HG02763 (cell line): ENCODE measurements around the gene CCDC27.

ENCODE experiments used
- ATAC-seq: cut with Tn5 transposase; IDR thresholded peaks from one replicate; pipeline ENCODE4 v1.9.1; 2021; ENCODE audit warnings: mild to moderate bottlenecking, moderate library complexity; ENCODE audit not compliant: unreplicated experiment

Gene CCDC27

GRCh38 chr1:3816331-3817137 lies 64.3 kb downstream of the CCDC27 start:
- no peak for ATAC-seq

DNA sequence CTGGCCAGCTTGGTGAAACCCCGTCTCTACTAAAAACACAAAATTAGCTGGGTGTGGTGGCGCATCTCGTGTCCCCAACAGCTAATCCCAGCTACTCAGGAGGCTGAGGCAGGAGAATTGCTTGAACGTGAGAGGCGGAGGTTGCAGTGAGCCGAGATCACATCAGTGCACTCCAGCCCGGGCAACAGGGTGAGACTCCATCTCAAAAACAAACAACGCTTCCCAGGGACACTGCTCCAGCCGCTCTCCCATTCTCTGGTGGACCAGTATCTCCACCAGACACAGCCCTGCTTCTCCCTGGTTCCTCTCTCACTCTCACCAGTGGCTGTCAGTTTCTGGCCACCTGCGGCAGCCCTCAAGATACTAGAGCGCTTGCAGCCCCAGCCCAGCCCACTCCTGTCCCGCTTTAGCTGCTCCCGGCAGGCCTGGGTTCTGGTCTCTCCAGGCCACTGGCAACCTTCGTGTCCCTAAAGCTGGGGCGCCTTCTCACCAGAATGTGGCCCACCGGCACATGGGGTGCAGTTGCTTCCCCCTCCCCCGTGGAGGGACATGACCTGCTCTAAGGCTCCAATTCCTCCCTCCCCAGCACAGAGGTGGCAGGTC lies 65.0 kb downstream of the CCDC27 start:
- no peak for ATAC-seq

DNA sequence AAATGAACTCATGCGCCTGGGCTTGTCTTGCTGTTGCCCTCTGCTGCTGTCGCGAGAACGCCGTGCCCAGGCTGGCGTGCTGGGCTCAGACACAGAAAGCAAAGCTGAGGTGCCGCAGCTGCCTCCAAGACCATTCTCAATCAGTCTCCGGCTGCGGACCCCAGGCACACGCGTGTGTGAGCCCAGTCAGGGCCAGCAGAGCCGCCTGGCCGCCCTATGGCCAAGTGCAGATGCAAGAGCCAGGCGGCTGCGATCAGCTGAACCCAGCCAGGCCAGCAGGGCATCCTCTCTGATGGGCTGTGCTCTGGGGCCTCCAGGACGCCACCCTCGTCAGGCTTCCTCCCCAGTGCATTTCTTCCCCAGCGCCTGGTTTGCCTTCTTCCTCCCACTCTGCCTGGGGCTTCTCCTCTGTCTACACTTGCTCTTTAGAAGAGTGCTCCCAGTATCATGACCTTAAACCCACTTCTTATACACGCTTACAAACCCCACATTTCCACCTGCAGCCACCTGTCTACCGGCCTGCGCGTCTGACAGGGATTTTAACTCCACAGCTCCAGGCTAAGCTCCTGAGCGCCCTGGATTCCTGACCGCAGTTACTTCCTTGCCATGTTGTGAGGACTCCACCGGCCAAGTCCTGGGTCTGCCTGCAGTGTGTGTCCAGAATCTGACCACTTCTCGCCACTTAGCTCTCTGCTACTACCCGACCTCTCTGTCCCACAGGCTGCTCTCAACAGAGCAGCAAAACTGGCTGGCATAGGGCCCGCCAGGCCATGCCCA lies 65.8 kb downstream of the CCDC27 start:
- ATAC-seq = no peak

DNA sequence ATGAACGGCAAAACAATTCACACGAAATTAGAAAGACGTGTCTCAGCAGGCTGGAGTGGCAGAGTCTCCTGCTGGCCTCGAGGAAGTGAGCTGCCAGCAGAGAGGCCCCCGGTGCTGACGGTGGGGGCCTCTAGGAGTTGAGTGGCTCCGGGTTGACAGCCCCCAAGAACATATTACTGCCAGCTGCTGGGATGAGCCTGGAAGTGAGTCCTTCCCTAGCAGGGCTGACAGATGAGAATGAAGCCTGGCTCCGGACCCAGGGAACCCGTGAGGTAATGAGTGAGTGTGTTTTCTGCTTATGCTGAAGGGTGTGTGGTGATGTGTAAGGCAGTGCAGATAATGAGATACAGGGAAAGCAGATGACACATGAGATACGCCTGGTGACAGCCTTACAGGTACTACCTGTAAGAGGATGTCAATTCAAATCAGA lies 67.5 kb downstream of the CCDC27 start:
- ATAC-seq = no peak

GRCh38 chr1:3820316-3820715 lies 68.1 kb downstream of the CCDC27 start:
- ATAC-seq = no peak

- no peak for ATAC-seq
These were observed 68.8 kb downstream of the CCDC27 start for GRCh38 chr1:3821004-3821403.
